CD4-positive, alpha-beta T cell treated with Interleukin-4 for 1 hour (primary cell): ENCODE data around the gene RETREG1.
"Not testable (repeated sequence)": the region's sequence is repeated elsewhere in the genome, so short reads cannot be mapped to it uniquely, and the experiment has no call there.

Experiments
- DNase-seq, 2 donors: peaks; one replicate each; pipeline ENCODE4 v3.0.0-alpha.2; 2020 to 2022

The RETREG1 gene

GRCh38 chr5:16615741-16616535, 859 bp downstream of the RETREG1 start:
- DNase-seq, result peak in 1 of 2 donors; percentile 6

GRCh38 chr5:16612007-16612406, 4.8 kb downstream of the RETREG1 start:
- no peak for DNase-seq

- DNase-seq, result not testable (repeated sequence)
These were observed 5.9 kb downstream of the RETREG1 start for GRCh38 chr5:16610896-16611295.

GRCh38 chr5:16609412-16609811, 7.4 kb downstream of the RETREG1 start:
- DNase-seq, result no peak

GRCh38 chr5:16606628-16607027, 10.2 kb downstream of the RETREG1 start:
- DNase-seq, result no peak

GRCh38 chr5:16603701-16604100, 13.1 kb downstream of the RETREG1 start:
- no peak for DNase-seq

- DNase-seq, result no peak
These were observed 13.5 kb downstream of the RETREG1 start for GRCh38 chr5:16603295-16603694.

GRCh38 chr5:16602182-16602581, 14.6 kb downstream of the RETREG1 start:
- no peak for DNase-seq

GRCh38 chr5:16600946-16601345, 15.9 kb downstream of the RETREG1 start:
- DNase-seq, result no peak

GRCh38 chr5:16600397-16600796, 16.4 kb downstream of the RETREG1 start:
- DNase-seq, result no peak

- no peak for DNase-seq
These were observed 18.7 kb downstream of the RETREG1 start for GRCh38 chr5:16597946-16598694.

- DNase-seq, result no peak
These were observed 20.2 kb downstream of the RETREG1 start for GRCh38 chr5:16596581-16596940.

- DNase-seq, result no peak
These were observed 20.8 kb downstream of the RETREG1 start for GRCh38 chr5:16595881-16596580.

GRCh38 chr5:16593628-16594027, 23.2 kb downstream of the RETREG1 start:
- DNase-seq, result no peak

GRCh38 chr5:16593013-16593412, 23.8 kb downstream of the RETREG1 start:
- no peak for DNase-seq

- DNase-seq, result no peak
These were observed 24.5 kb downstream of the RETREG1 start for GRCh38 chr5:16592255-16592654.

- no peak for DNase-seq
These were observed 26.1 kb downstream of the RETREG1 start for GRCh38 chr5:16590685-16591084.

- DNase-seq, result no peak
These were observed 27.1 kb downstream of the RETREG1 start for GRCh38 chr5:16589658-16590057.

GRCh38 chr5:16588434-16589214, 28.2 kb downstream of the RETREG1 start:
- no peak for DNase-seq

- DNase-seq, result no peak
These were observed 30.2 kb downstream of the RETREG1 start for GRCh38 chr5:16586556-16586955.

- DNase-seq, result peak in 1 of 2 donors; percentile 9
These were observed 31.6 kb downstream of the RETREG1 start for GRCh38 chr5:16585041-16585667.

GRCh38 chr5:16582081-16582480, 34.7 kb downstream of the RETREG1 start:
- no peak for DNase-seq
